NT2/D1 (cell line): ENCODE data around the gene ULBP3.

ENCODE experiments used
- YY1 ChIP-seq: IDR thresholded peaks from 2 replicates; pipeline ENCODE4 v1.6.1; 2011; ENCODE audit not compliant: insufficient read length, insufficient read depth
- ZNF274 ChIP-seq: IDR thresholded peaks from 2 replicates; pipeline ENCODE4 v1.6.1; 2011; ENCODE audit warnings: mild to moderate bottlenecking, low read depth, low read length

- TF ChIP-seq YY1 (no peak), ZNF274 (no peak)
Observed at GRCh38 chr6:150076196-150076893, 7.4 kb upstream of the ULBP3 start.
